Nucleus accumbens (tissue), 56 donors: ENCODE results near the gene SPSB3.

Experiments used
- DNase-seq, 56 donors: peaks; one replicate each; lab custom pipeline; 2025; lab: John Stamatoyannopoulos, UW

Gene SPSB3

GRCh38 chr16:1790611-1791255 is 8.4 kb upstream of the SPSB3 start:
- no peak for DNase-seq

GRCh38 chr16:1790261-1790610 is 7.9 kb upstream of the SPSB3 start:
- DNase-seq: no peak

GRCh38 chr16:1789643-1790045 is 7.3 kb upstream of the SPSB3 start:
- no peak for DNase-seq

DNA sequence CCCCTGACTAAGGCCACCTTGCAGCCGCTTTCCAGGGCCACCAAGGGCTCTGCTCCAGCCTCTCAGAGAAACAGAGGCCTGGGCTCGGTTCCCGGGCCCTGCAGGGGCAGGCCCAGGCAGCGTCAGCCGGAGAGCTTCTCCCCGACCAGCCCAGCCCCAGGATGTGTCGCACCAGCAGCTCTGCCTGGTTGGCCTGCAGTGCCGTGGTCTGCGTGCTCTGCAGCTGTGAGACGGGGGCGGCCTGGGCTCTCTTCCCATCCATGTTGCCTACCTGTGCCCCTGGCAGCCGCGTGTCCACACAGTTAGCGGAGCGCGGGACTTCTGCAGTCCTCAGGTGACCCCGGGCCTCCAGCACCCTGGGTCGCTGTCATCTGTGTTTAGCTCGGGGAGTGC is 6.3 kb upstream of the SPSB3 start:
- DNase-seq: no peak

DNA sequence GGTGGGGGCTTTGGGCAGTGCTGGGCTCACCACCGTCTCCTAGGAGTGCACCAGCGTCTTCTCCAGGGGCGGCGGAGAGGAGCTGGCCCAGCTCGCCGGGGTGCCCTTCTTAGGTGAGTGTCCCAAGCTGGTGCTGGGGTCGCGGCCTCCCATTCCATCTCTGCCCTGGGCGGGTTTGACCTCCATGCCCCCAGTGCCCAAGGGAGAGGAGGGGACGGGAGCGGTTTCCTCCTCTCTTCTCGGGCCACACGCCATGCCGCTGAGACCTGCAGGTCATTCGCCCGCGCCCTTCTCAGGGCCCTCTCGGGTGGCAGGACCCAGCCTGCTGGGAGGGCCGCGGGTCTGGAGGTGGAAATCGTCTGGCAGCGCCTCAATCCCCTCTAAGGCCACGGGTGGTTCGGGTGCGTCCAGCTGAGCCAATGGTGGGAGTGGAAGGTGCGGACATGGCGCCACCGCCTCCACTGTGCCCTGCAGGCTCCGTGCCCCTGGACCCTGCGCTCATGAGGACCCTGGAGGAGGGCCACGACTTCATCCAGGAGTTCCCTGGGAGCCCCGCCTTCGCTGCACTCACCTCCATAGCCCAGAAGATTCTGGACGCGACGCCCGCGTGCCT is 5.8 kb upstream of the SPSB3 start:
- DNase-seq: no peak

- DNase-seq: no peak
Measured at GRCh38 chr16:1787322-1788094, 5.1 kb upstream of the SPSB3 start.

DNA sequence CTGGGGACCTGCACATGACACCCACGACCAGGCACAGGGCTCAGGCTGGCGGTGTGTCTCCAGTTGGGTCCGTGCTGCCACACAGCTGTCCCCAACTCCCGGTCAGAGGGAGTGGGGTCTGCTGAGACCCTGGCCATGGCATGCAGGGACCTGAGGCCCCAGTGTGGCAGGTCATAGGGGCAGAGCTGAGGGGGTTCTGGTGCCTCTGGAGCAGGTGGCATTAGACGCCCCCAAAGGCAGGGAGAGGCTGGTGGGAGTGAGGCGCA is 4.6 kb upstream of the SPSB3 start:
- no peak for DNase-seq

DNA sequence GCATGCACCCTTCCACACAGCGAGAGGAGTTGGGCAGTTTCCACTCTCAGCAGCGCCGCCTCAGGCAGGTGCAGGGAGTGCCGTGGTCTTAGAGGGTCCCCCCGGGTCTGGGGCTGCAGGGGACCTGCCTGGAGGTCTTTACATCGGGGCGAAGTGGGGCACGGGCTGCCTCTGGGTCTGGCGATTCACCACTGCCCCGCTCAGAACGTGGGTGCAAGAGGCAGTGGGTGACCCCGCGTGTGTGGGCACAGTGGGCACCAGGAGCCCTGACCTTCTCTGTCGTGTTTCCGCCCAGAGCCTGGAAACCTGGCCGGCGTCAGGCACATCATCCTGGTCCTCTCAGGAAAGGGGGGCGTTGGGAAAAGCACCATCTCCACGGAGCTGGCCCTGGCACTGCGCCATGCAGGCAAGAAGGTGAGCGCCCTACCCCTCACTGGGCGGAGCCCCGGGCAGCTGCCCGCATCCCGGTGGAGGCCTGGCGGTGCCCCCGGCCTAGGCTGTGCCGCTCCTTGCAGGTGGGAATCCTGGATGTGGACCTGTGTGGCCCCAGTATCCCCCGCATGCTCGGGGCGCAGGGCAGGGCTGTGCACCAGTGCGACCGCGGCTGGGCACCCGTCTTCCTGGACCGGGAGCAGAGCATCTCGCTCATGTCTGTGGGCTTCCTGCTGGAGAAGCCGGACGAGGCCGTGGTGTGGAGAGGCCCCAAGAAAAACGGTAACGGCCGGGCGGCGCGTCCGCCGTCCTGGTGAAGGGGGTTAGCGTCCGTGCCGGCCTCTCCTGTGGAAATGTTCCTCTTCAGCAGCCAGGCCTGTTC is 4.1 kb upstream of the SPSB3 start:
- no peak for DNase-seq

DNA sequence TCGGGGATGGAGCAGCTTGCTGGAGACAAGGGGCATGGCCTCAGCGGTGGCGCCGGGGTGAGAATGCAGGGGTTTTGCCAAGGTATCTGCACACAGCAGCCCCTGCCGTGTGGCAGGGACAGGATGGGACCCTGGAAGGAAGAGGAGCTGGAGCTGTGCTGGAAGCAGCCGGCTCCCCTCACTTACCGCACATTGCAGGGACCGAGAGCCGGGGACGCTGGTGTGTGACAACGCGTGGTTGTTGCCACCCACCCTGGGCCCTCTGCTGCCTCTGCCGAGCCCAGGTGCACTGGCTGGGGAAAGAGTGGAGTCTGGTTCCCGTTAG is 3.4 kb upstream of the SPSB3 start:
- DNase-seq: no peak

- DNase-seq: no peak
Measured at GRCh38 chr16:1784977-1785845, 2.8 kb upstream of the SPSB3 start.

DNA sequence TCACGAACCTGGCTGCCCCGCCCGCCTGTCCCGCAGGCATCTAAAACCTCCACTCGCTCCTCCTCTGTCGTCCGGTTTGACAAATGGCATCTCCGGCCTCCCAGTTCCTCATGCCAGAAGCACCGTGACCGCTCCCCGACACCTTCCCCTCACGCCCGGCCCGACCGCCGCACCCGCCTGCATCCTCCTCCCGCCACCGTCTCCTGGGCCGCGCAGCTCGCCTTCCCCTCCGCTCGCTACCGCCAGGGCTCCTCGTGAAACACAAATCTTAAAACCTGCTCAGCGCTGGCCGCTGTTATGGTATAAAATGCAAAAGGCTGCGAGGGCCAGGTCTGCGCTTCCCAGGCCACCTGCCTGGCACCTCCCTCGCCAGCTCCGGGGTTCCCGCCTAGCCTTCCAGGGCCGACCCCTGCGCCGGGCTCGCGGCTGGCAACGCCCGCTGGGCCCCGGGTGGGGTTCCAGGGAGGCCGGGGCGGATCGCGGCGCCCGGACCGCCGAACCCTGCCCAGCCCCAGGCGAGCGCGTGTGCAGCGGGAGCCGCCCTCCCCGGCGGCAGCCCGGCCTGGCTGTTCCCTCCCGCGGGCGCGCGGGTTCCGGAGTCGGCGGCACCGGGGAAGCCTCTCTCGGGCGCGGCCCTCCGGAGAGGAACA is 488 bp downstream of the SPSB3 start:
- no peak for DNase-seq

DNA sequence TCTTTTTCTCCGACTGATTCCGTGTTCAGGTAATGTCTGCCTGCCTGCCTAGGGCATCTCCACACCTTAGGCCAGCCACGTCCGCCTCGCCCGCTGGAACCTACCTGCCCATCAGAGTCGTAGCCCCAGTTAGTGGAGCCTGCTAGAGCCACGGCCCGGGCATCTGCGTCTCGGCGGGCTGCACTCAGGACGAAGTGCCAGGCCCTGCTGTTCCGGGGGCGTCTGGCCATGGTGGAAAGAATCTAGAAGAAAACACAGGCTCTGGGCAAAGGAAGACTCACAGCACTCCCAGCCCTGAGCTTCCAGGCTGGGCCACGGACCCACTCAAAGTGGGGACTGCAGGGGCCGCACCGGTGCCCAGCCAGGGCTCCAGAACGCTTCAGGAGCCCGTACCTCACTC is 1.1 kb downstream of the SPSB3 start:
- DNase-seq: no peak

GRCh38 chr16:1780677-1781072 is 1.7 kb downstream of the SPSB3 start:
- no peak for DNase-seq

- peak in 1 of 56 donors; percentile 29 for DNase-seq
Measured at GRCh38 chr16:1779741-1780676, 2.4 kb downstream of the SPSB3 start.

DNA sequence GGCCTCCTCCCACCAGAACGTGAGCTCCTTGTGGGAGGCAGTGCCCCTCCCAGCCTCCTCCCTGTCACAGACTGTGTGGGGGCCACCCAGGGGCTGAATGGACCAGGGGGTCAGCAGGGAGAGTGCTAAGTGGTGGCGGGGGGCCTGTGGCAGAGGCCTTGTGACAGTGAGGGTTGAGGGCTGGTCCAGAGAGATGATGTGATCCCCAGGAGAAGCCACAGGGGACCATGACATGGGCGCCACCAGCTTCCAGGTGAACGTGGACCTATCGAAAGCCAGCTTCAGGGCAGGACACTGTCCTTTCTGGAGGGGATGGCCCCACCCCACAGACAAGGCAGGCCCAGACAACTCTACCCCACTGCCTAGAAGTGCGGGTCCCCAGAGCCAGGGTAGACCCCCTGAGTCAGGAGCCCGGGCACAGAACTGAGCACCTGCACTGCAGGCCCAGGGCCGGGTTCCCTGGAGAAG is 3.1 kb downstream of the SPSB3 start:
- DNase-seq: no peak

DNA sequence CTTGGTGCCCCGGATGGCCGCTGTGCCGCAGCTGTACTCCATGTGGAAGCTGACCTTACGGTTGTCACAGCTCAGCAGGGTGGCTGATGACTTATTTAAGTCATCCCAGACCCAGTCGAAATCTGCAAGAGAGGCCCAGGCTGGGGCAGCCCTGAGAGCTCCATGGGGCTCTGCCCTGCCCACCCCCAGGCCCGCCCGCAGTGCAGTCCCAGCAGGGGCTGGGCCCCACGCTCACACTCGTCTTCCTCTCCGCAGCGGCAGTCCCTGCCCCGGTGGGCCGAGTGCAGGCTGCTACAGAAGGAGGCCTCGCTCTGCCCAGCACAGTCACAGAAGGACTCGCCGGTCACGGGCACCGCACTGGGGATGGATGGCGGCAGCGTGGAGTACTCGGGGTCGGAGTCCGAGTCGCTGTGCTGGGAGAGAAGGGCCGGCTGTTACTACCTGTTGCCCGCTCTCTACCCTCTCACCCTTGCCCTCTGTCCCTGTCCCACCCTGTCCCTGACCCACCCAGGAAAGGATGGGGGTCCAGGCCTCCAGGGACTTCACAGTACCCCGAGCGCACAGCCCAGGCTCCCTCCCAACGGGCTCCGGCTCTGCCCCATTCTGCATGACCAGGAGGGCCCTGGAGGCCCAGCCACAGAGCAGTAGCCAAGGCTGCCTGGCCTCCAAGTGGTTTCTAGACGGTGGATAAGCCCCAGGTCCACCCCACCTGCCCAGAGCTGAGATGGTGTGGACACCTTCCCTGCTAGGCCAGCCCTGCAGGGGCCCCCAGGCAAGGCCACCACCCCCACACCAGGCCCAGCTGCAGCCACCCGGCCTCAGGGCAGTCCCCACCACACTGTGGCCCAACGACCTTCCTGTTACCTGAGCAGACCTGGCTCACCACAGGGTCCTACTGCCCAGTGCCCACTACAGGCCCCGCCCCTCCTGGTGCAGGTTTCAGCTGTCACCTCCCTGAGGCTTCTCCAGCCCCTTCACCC is 3.9 kb downstream of the SPSB3 start:
- no peak for DNase-seq

GRCh38 chr16:1777375-1778199 is 4.8 kb downstream of the SPSB3 start:
- no peak for DNase-seq
